Measurements from ENCODE around the gene PPIF.
A peak's percentile ranks its signal among the peaks of the same experiment; 100 is the strongest.

PPIF gene

DNA sequence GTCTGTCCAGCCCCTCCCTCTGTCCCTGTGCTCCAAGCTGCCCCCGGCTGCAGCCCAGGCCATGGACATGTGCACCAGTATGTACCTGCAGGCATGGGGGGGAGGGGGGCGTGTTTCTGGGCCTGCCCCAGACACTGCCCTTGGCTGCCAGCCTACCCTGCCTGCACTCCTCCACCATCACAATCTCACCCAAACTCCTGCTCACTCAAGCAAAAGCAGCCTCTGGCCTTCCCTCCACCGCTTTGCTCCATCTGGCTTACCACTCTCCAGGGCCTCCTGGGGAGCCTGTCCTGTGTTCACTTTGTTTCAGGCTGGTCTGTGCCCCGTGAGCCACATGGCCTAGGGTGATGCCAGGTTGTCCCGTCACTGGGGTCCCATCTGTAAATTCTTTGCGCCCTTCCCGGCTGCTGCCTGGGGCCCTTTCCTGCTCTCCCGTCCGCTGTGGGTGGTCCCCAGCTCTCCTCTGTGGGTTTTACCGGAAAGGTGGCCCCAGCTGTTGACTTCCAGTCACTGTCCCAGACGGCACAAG, 33.3 kb upstream of the PPIF start:
- DNase-seq (ENCODE audit: low read depth in 2 of 2): no peak

DNA sequence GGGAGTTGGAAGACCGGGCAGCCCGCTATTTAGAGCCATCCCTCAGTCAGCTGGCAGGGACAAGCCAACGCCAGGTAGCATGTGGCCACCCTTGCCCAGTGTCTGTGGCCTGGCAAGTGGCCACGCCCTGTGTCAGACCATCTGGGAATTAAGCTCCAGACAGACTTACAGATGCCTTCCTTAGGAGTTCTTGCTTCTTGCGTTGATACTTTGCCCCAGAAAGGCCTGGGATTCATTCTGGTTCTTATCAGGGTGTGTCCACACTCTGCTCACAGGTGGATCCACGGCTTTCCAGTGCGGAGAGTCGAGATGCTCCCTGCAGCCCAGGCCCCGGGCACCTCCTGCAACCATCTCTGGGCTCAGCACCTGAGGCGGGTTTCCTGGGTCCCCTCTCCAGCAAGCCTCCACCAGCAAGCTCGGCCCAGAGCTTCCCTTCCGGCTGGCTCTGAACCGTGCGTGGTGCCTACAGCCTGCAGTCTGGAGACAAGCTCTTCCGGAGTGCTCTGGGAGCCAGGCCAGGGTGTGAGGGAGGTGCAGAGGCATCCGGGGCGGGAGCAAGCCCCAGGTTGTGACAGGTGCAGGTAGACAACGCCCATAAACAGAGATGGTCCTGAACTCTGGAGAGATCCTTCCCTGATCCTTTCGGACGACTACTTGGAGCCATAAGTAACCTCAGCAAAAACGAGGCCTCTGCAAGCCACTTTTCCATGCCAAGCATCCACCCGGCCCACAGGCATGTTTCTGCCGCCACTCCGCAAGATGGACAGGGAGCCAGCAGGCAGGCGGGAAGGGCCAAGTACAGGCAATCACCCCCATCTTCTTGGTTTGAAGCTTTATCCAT, 32.3 kb upstream of the PPIF start:
- no peak for DNase-seq (ENCODE audit: low read depth in 2 of 2)

DNA sequence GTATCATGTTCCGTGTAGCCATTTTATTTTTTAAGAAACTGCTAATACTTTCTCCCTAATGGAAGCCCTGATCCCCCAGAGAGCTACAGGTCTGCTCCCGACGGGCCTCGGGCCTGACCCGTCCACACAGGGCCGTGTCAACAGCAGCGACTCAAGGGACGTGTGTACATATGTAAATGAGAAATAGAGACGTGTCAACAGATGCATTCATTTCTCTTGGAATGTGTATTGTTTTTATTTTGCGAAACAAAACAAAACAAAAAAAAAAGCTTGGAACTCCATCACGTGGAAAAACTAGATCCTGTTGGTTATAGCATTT, 31.7 kb upstream of the PPIF start:
- DNase-seq (ENCODE audit: low read depth in 2 of 2): no peak

DNA sequence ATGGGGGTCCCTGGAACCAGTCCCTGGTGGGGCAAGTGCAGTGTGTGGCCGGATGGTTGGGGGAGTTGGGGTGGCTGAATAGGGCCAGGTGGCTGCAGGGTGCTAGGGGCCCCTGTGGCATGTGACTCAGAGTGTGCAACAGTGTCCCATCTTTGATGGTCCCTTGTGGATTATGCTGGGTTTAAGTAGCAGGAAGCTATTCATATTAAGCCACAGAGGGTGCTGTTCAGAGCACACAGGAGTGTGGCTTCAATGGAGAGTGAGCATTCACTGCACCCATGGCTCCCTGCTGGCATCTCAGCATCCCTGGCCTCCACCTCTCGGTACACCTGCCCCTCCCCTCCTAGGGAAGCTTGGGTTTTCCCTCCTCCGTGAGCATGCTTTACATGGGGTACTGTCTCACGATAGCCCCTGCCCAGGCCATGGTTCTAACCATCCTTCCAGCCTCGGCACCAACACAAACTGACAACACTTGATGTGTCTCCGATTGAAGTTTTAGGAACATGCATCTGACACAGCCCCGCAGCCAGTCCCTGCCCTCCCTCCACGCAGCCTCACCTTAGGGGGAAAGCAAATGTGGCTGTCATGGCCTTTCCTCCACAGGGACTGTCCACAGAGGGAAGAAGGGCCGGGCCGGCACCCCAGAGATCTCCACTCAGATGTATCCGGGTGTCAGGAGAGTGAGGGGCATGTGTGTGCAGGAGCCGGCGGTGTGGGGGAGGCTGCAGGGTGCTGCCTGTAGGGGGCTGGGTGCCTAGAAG, 30.4 kb upstream of the PPIF start:
- no peak for DNase-seq (ENCODE audit: low read depth in 2 of 2)

DNA sequence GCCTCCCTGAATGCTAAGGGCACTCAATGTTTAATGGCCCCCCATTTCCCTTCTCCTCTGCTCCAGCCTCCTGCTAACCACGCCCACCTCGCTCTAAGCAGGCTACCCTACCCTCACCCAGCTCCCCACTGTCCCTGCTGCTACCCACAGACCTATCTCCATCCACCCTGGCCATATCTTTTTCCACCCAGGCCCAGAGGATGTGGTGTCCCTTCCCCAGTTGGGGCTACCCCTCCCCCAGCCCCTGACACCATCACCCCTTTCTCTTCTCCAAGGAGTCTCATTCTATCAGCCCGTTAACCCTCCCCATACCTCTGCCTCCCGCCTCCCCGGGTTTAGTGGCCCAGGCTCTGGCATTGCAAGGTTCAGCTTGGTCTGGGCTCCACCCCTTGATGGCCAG, 28.9 kb upstream of the PPIF start:
- DNase-seq (ENCODE audit: low read depth in 2 of 2): no peak

DNA sequence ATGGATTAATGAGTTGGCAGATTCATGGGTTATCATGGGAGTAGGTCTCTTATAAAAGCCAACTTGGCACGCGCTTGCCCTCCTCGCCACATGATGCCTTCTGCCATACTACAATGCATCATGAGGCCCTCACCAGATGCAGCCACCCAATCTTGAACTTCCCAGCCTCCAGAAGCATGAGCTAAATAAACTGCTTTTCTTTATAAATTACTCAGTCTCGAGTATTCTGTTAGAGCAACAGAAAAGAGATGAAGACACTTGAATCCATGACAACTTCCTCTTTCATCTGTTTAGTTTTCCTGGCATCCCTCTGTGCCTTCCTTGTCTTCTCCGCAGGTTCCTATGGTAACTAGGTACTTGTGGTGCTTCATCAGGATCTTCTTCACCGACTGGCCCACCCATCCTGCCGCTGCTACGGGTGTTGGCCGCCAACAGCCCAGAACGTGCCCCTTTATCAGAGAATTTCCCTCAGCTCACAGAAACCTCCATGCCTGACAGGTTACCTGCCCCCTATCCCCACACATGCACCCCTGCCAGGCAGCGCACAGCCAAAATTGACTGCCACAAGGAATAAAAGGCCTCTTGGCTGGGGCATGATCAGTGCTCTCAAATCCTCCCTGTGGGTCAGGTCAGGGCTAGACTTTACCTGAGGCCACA, 28.0 kb upstream of the PPIF start:
- DNase-seq (ENCODE audit: low read depth in 2 of 2): no peak

DNA sequence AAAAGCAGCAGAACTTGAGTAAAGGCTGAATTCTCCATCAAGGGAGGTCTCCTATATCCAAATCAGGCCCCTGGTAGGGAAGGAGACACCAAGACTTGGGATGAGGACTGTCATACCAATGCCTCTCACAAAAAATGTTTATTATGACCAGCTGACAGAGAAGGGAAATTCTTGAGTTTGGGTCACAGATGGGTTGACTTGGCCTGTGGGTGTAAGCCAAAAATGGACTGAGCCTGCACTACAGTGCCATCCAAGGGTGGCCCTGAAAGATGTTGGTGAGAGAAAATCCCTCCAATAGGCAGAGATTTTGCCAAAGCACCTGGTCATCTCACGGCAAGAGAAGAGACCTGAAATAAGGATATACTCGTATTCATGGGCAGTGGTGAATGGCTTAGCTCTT, 27.0 kb upstream of the PPIF start:
- no peak for DNase-seq (ENCODE audit: low read depth in 2 of 2)

DNA sequence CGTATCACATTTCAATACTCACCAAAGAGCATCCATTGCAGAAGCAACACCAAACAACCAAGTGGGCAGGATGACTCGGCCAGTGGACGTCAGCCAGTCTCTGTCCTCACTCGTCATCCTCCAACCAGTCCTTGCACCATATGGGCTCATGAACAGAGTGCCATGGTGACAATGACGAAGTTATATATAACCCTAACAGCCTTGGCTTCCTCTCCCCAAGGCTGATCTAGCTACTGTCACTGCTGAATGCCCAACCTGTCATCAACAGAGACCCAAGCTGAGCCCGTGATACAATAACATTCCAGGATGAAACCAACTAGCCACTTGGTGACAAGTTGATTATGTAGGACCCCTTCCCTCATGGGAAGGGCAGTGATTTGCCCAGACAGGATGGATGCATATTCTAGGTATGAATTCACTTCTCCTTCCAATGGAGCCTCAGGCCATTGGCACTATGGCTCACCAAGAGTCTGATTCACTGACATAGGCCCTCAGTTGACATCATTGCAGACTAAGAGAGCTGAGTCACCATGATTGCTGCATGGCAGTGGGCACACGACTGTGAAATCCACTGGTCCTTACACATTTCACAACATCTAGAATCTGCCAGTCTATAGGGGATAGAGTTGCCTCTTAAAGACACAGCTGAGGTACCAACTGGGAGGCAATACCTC, 26.3 kb upstream of the PPIF start:
- no peak for DNase-seq (ENCODE audit: low read depth in 2 of 2)

DNA sequence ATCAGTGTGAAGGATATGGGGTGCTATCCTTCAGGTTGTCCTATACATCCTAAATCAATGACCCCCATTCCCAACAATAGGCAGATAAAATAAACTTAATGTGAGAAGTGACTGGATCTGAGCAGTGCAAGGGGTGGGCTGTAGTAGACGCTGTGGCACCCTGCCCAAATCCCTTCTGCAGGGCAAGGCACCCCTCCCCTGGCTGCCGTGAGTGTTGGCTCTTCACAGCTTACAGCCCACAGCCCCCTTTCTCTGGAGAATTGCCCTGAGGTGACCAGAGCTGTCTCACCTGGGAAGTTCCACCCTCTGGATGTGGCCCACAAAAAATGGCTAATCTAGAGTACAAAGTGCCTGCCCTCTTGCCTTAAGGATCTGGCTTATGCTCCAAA, 25.8 kb upstream of the PPIF start:
- DNase-seq (ENCODE audit: low read depth in 2 of 2): no peak

DNA sequence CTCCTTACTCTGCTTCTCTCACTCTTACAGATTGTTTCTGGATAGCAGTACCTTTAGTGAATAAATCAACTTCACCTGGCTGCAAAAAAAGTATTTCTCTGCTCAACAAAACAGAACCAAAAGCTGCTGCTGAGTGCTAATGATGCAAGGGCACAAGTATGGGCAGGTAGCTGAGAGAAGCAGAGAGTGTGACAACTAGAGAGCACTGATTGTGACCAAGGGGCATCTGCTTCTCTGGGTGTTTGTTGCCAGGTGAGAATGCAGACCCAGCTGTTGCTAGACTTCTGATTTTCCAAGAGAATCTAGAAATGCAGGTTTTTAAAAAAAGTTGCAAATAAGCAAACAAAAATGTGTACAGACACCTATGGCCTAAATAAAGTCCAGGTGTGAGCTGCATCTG, 25.3 kb upstream of the PPIF start:
- no peak for DNase-seq (ENCODE audit: low read depth in 2 of 2)

DNA sequence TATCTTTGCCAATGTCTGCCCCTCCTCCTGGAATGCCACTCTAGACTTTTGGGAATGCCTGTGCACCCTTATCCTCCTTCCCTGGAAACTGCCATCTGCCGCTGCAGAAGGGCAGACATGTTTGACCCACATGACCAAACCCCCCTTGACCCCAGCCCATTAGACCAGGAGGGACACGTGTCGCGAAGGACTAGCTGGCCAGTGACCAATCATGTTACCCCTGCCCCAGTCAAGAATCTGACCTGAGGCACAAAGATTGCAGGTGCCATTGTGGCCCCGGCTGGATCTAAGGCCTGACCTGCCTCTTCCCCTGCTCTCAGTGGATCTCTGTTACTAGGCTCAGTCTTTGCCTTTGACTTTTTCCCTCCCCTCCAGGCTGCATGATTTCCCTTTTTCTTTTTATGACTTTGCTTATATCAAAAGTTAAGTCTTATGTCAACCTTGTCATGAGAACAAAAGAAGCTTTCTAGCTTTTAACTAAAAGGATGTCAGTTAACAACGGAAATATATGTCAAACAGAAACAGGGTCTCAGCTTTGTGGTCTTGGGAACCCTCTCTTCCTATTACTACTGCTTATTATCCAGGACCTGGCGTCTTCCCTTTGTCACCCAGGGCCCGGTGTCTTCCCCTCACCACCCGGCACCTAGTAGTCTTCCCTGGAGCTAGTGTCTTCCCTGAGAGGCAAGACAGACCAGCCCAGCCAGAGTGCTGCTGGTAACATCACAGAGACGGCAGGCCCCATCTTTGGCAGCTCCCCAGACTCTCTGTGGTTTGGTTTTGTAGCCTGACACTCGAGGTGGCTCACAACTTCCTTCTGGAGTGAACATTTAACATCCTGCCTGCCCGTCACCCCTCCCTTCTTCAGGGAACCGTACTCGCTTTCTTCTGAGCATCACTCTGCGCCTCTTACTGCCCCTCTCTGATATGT, 24.4 kb upstream of the PPIF start:
- peak; percentile 57 to 62 for DNase-seq (ENCODE audit: low read depth in 2 of 2)

DNA sequence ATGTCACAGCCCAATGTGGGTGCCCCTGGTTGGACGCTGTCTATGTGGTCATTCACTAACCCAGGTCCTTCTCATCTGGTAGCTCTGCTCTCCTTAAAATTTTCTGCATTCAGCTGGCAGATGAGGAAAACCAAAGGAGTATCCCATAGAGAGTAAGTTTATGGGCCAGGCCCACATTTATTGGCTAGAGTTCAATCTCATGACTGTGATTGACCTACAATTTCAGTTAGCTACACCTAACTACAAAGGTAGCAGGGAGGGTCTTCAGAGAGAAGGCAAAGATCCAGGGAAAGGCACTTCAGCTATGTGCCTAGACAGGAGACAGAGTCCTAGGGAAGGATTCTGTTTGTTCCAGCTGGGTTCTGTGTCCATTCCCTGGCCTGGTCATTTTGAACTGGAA, 23.7 kb upstream of the PPIF start:
- DNase-seq (ENCODE audit: low read depth in 2 of 2): no peak

DNA sequence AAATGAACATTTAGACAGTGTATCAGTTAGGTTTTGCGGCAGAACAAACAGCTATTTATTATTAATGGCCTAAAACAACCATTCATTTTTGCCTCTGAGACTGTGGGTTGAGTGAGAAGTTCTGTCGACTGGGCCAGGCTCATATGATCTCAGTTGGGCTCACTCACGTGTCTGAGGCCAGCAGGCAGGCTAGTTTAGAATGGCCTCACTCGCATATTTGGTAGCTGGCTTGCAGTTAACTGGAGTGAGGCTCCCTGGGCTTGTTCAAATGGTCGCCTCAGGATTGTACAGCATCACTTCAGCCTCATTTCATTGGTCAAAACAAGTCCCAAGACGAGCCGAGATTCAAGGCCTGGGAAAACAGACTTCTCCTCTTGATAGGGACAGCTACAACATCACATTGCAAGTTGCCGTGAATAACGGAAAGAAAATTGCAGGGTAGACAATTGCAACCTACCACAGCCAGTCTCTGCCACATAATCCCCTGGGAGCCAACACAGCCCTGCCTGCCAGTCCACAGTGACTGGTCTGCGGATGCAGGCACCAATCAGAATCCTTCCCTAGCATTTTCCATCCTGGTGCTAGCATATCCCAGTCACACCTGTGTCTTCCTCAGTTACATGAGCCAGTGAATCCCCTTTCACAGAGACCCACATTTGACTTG, 23.1 kb upstream of the PPIF start:
- DNase-seq (ENCODE audit: low read depth in 2 of 2): no peak

DNA sequence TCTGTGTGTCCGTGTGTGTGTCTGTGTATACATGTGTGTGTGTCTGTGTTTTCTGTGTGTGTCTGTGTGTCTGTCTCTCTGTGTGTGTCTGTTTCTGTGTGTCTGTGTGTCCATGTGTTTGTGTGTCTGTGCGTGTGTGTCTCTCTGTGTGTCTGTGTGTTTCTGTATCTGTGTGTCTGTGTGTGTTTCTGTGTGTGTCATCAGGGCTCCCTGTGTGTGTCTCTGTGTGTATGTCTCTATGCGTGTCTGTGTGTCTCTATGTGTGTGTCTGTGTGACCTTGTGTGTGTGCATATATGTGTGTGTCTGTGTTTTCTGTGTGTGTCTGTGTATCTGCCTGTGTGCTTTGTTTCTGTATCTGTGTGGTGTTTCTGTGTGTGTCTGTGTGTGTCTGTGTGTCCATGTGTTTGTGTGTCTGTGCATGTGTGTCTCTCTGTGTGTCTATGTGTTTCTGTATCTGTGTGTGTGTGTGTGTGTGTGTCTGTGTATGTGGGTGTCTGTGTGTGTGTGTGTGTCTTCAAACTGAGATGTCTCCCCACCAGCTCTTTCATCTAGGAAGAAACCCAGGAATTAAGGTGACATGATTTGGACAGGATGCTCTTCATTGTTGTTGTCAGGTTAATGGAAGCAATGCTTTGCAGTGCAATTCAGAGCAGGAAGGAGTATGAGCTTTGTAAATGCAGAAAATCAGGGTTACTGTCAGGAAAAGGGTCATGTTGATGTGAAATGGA, 20.7 kb upstream of the PPIF start:
- DNase-seq (ENCODE audit: low read depth in 2 of 2): no peak

DNA sequence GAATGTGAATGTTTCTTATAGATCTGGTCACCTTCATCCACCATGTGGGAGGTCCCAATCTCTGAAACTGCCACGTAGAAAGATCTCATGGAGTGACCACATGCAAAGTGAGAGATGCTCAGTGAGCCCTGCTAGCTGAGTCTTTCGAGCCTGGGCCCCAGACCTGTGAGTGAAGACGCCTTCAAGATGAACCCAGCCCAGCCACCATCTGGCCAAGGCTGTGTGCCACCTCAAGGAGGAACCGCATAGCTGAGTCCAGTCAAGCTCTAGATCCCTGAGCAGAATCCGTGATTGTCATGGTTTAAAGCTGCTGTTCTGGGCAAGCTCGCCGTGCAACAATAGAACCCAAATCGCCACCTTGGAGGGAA, 20.2 kb upstream of the PPIF start:
- DNase-seq (ENCODE audit: low read depth in 2 of 2): no peak

DNA sequence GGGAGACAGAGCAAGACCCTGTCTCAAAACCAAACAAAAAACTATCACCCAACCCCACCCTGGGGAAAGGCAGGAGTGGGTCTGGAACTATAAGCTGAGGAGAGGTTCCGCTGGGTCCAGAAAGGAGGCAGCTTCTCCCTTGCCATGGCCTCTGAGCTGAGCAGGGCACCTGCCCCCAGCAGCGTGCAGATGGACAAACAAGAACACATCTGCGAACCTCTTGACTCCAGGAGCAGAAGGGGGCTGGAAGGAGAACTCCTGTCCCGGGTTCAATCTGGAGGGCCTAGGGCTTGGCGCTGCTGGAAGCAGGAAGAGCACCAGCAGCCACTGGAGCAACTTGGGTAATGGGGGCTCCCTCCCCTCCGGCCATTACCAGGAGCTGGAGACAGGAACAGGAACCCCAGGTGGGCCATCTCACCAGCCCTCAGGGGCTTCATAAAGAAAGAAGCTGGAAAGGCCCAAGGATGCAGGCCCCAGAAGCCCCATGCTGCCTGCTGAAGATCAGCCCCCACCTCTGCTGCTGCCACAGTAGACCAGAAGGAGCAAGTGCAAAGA, 19.0 kb upstream of the PPIF start:
- DNase-seq (ENCODE audit: low read depth in 2 of 2): no peak

DNA sequence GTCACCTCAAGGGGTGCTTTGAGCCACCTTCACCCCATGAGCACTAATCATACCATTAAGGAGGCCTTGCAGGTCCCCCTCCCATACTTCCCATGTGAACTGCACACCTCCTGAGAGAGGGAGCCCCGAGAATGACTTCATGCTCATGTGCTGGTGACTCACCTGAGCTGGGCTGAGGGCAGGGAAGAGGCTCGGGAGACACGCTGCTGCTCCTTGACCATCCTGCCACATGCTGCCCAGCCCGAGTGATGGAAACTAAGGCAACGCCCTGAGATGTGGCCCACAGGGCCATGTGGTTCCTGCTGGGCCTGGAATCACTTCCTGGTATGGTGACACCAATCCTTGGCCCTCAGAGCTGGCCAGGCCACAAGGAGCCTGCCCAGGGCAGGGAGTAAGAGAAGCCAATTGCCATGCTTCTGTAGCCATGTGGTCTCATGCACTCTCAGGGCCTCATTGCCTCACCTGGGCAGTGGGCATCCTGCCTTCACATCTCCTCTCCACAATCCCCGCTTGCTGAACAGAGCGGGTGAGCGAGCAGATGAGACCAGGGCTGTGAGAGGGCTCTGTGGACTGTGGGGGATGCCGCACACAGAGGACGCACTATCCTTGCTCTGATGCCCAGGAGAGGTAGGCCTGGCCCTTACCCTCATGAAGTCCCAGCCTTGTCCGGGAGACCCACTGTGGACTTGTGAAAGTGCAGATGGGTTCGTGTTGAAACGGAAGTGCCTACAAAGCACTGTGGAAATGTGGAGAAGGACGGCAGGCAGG, 18.3 kb upstream of the PPIF start:
- no peak for DNase-seq (ENCODE audit: low read depth in 2 of 2)

DNA sequence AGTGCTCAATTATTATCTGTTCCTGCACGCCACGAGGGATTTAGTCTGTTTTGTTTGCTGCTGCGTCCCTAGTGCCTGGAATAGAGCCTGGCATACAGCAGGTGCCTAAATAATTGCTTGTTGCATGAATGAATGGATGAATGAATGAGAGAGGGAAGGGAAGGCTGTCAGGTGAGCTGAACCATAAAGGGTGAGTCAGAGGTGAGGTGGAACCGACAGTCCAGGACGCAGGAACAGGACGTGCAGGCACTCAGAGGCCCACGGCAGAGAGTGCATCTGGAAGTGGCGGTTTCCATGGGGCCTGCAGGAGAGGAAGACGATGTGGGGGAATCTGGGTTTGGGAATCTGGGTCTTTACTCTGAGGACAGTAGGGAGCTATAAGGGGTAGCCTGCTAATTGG, 17.7 kb upstream of the PPIF start:
- no peak for DNase-seq (ENCODE audit: low read depth in 2 of 2)

DNA sequence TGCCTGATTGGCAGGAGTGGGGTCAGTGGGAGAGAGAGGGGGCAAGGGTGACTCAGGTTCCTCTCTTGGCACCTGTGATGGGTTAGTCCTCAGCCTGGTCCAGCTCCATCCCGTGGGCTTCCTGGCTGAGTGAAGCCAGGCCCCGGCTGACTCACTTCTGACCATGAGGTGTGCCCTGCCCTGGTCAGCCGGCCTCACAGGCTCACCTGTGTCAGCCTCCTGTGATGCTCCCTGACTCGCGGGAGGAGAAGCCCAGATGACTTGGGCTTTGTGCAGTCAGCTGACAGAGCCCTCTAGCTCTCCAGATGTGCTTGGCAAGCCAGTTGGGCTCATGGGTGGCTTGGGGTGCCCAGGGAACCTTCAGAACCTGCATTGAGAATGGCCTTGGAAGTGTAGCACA, 16.0 kb upstream of the PPIF start:
- DNase-seq (ENCODE audit: low read depth in 2 of 2): no peak

Data from stimulated activated CD8-positive, alpha-beta memory T cell treated with anti-CD3 and anti-CD28 coated beads, Interleukin-7, amount 100 ng/mL, for 1 hour (primary cell).